ENCODE data around the gene SH3PXD2A. TPM values are rescaled to one million over a fixed set of nuclear protein-coding genes. Genes with fewer than 3 reads are reported as not detected.

The SH3PXD2A gene
- total RNA-seq, 1 donor from 2014 or later: 50.3 TPM

- DNase-seq (ENCODE audit: low spot score): no peak
Measured at GRCh38 chr10:103879409-103879808, 24.0 kb upstream of the SH3PXD2A start.

GRCh38 chr10:103877861-103878260, 22.5 kb upstream of the SH3PXD2A start:
- DNase-seq (ENCODE audit: low spot score): no peak

GRCh38 chr10:103876155-103876554, 20.8 kb upstream of the SH3PXD2A start:
- DNase-seq (ENCODE audit: low spot score): no peak

- DNase-seq (ENCODE audit: low spot score): no peak
Measured at GRCh38 chr10:103874730-103875129, 19.4 kb upstream of the SH3PXD2A start.

GRCh38 chr10:103872137-103872931, 17.0 kb upstream of the SH3PXD2A start:
- DNase-seq (ENCODE audit: low spot score): peak; percentile 71

GRCh38 chr10:103871006-103871405, 15.6 kb upstream of the SH3PXD2A start:
- no peak for DNase-seq (ENCODE audit: low spot score)

GRCh38 chr10:103870516-103870915, 15.1 kb upstream of the SH3PXD2A start:
- DNase-seq (ENCODE audit: low spot score): no peak

GRCh38 chr10:103869336-103869735, 14.0 kb upstream of the SH3PXD2A start:
- no peak for DNase-seq (ENCODE audit: low spot score)

GRCh38 chr10:103868200-103868599, 12.8 kb upstream of the SH3PXD2A start:
- no peak for DNase-seq (ENCODE audit: low spot score)

- DNase-seq (ENCODE audit: low spot score): no peak
Measured at GRCh38 chr10:103861505-103861904, 6.1 kb upstream of the SH3PXD2A start.

GRCh38 chr10:103859161-103860086, 4.0 kb upstream of the SH3PXD2A start:
- peak; percentile 75 for DNase-seq (ENCODE audit: low spot score)

- no peak for DNase-seq (ENCODE audit: low spot score)
Measured at GRCh38 chr10:103858360-103858759, 3.0 kb upstream of the SH3PXD2A start.

GRCh38 chr10:103856797-103857170, 1.4 kb upstream of the SH3PXD2A start:
- DNase-seq (ENCODE audit: low spot score): no peak

- DNase-seq (ENCODE audit: low spot score): no peak
Measured at GRCh38 chr10:103855852-103856796, 748 bp upstream of the SH3PXD2A start.

- no peak for DNase-seq (ENCODE audit: low spot score)
Measured at GRCh38 chr10:103854686-103855391, 537 bp downstream of the SH3PXD2A start.

- DNase-seq (ENCODE audit: low spot score): no peak
Measured at GRCh38 chr10:103854265-103854685, 1.1 kb downstream of the SH3PXD2A start.

GRCh38 chr10:103853428-103854264, 1.7 kb downstream of the SH3PXD2A start:
- no peak for DNase-seq (ENCODE audit: low spot score)

- DNase-seq (ENCODE audit: low spot score): no peak
Measured at GRCh38 chr10:103852856-103853255, 2.5 kb downstream of the SH3PXD2A start.

GRCh38 chr10:103852189-103852711, 3.1 kb downstream of the SH3PXD2A start:
- no peak for DNase-seq (ENCODE audit: low spot score)

- no peak for DNase-seq (ENCODE audit: low spot score)
Measured at GRCh38 chr10:103851261-103851660, 4.1 kb downstream of the SH3PXD2A start.
